ENCODE measurements around the gene SETX.
A peak's percentile ranks its signal among the peaks of the same experiment; 100 is the strongest.
"Not testable (repeated sequence)": the region's sequence is repeated elsewhere in the genome, so short reads cannot be mapped to it uniquely, and the experiment has no call there.

SETX gene

DNA sequence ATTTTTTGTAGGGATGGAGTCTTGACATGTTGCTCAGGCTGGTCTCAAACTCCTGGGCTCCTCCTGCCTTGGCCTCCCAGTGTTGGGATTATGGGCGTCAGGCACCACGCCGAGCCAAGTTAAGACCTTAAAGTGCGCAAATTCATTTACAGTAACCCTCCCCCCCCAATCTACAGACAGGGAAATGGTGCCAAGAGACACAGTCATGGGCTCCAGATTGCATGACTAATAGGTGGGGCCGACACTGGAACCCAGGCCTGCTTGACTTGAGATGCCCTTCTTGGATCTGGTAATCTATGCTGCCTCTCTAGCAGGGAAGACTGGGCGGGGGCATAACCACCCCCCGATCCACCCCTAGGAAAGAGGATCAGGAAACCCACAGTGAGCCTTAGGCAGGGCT is 32.3 kb upstream of the SETX start:
- POLR2A ChIA-PET (ENCODE audit: low non-redundant PET), result no interaction called here
- peak overlapping the region; percentile 6; the same call in 1 of the 2 replicates for H3K27ac ChIP-seq
- TF ChIP-seq, protein P1, sequence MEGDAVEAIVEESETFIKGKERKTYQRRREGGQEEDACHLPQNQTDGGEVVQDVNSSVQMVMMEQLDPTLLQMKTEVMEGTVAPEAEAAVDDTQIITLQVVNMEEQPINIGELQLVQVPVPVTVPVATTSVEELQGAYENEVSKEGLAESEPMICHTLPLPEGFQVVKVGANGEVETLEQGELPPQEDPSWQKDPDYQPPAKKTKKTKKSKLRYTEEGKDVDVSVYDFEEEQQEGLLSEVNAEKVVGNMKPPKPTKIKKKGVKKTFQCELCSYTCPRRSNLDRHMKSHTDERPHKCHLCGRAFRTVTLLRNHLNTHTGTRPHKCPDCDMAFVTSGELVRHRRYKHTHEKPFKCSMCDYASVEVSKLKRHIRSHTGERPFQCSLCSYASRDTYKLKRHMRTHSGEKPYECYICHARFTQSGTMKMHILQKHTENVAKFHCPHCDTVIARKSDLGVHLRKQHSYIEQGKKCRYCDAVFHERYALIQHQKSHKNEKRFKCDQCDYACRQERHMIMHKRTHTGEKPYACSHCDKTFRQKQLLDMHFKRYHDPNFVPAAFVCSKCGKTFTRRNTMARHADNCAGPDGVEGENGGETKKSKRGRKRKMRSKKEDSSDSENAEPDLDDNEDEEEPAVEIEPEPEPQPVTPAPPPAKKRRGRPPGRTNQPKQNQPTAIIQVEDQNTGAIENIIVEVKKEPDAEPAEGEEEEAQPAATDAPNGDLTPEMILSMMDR (conservative IDR thresholded peaks at IDR 0.05; ENCODE audit: low read depth), result no peak
- CTCF ChIA-PET, result no interaction called here
- no peak for DNase-seq (ENCODE audit: low spot score)

DNA sequence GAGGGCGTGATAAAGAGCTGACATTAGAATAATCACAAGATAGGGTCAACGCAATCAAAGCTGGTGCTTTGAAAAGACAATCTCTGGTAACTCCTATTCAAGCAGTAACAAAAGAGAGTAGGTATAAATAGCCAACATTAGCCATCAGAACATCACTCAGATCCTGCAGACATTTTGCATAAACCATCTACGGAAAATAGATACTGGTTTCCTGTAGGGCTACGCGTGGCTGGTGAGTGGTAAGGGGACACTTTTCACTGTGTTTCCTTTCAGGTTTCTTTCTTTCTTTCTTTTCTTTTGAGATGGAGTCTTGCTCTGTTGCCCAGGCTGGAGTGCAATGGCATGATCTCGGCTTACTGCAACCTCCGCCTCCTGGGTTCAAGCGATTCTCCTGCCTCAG is 29.6 kb upstream of the SETX start:
- no peak for DNase-seq (ENCODE audit: low spot score)
- POLR2A ChIA-PET (ENCODE audit: low non-redundant PET), result no interaction called here
- TF ChIP-seq, protein P1 (conservative IDR thresholded peaks at IDR 0.05; ENCODE audit: low read depth), result no peak
- H3K27ac ChIP-seq, result no peak overlapping the region
- CTCF ChIA-PET, result interaction anchor here (0.6 kb wide), 2 partner anchors 190 to 468 kb away, joined by 4 to 5 read pairs; no protein-coding TSS in a partner anchor

DNA sequence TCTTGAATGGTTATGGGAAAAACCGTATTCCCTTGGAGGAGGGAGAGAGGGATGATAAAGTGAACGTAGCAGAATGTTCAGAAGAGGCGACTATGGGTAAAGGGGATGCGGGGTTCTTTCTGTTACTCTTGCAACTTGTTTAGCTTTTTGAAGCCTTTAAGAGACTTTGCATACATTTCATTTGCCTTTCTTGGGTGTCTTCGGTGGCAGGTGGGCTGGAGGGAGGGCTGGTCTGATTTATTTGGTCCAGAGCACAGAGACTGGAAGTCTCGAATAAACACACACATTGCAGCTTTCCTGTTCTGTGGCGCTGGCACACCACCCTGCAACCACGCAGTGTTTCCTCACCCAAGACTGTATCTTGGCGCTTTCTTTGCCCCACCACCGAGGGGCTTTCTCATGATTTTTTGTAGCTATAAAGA is 28.7 kb upstream of the SETX start:
- TF ChIP-seq, protein P1 (conservative IDR thresholded peaks at IDR 0.05; ENCODE audit: low read depth), result no peak
- H3K27ac ChIP-seq, result no peak overlapping the region
- no peak for DNase-seq (ENCODE audit: low spot score)
- ChIA-PET CTCF (interaction anchor here (0.6 kb wide), 1 partner anchor 1226 kb away, joined by 3 read pairs; no protein-coding TSS in a partner anchor), POLR2A (ENCODE audit: low non-redundant PET) (no interaction called here)

DNA sequence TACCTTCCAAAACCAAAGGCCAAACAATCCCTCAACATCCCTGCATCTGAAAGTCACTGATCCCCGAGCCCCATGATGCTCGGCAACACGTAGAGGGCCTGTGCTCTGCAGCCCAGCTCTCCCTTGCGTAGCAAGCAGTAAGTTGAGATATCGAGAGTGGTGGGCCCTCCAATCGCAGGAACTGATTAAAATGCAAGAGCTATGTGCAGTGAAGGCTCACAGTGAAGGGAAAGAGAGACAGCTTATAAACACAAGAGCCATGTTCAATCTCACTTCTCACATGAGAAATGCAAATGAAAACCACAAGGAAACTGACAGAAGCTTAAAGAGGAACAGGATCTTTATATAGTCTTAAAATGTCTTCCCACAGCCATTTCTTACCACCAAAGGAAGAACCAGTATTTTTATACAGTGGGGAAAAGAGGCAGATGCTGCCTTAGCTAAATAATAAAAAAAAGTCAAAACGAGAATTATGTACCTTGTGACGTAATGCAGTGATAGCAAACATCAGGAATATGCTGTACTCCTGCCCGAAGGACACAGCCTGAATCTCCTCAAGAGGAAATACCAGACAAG is 27.3 kb upstream of the SETX start:
- ChIA-PET CTCF (interaction anchor here (0.5 to 0.6 kb wide), 2 partner anchors 39 to 193 kb away, joined by 4 to 5 read pairs; no protein-coding TSS in a partner anchor), POLR2A (ENCODE audit: low non-redundant PET) (no interaction called here)
- no peak overlapping the region for H3K27ac ChIP-seq
- DNase-seq (ENCODE audit: low spot score), result no peak
- TF ChIP-seq, protein P1 (conservative IDR thresholded peaks at IDR 0.05; ENCODE audit: low read depth), result no peak

DNA sequence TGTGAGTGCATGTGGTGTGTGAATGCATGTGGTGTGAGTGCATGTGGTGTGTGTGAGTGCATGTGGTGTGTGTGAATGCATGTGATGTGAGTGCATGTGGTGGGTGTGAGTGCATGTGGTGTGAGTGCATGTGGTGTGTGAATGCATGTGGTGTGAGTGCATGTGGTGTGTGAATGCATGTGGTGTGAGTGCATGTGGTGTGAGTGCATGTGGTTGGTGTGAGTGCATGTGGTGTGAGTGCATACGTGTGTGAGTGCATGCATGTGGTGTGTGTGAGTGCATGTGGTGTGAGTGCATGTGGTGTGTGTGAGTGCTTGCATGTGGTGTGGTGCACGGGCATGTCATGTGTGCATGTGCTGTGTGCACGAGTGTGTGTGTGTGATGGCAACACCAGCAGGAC is 23.6 kb upstream of the SETX start:
- POLR2A ChIA-PET (ENCODE audit: low non-redundant PET); H3K27ac ChIP-seq; DNase-seq (ENCODE audit: low spot score); CTCF ChIA-PET: not testable (repeated sequence)

DNA sequence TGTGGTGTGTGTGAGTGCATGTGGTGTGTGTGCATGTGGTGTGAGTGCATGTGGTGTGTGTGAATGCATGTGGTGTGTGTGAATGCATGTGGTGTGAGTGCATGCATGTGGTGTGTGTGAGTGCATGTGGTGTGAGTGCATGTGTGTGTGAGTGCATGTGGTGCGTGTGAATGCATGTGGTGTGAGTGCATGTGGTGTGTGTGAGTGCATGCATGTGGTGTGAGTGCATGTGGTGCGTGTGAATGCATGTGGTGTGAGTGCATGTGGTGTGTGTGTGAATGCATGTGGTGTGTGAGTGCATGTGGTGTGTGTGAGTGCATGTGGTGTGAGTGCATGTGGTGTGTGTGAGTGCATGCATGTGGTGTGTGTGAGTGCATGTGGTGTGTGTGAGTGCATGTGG is 23.0 kb upstream of the SETX start:
- CTCF ChIA-PET; POLR2A ChIA-PET (ENCODE audit: low non-redundant PET); H3K27ac ChIP-seq; DNase-seq (ENCODE audit: low spot score): not testable (repeated sequence)

DNA sequence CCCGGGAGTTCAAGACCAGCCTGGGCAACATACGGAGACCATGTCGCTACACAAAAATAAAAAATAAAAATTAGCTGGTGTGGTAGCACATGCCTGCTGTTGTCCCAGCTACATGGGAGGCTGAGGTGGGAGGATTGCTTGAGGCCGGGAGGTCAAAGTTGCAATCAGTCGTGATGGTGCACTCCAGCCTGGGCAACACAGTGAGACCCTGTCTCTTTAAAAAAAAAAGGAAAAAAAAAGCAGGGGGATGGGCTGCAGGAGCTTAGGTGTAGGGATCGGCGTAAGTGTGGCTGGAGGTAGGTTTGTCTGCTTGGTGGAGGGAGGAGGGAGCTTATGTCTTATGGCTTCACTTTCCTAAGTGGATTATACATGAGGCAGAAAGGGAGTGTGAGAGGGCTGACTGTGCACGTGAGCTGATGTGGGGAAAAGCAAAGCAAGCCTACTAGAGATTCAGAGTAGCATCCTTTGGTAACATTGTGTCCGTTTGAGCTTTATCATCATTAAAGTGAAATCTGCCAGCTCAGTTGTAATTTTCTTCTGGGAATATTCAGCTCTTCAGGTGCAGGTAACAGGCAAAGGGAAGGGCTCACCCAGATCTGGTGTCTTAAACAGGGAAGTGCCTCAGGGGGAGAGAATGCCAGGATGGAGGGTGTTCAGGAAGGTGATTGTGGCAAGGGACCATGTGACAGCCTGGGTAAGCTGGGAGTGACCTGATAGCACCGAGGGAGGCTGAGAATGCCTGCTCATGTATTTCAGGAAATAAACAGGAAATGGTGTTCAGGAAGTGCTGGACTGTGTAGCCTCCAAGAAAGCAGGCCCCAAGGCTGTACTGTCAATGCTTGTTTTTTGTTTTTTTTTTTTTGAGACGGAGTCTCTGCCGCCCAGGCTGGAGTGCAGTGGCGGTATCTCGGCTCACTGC is 17.6 kb upstream of the SETX start:
- ChIA-PET POLR2A (ENCODE audit: low non-redundant PET) (interaction anchor here (0.7 to 1.2 kb wide), 2 partner anchors 25 to 300 kb away, joined by 3 to 4 read pairs; no protein-coding TSS in a partner anchor), CTCF (interaction anchor here (0.5 to 0.6 kb wide), 6 partner anchors 15 to 610 kb away, joined by 3 to 7 read pairs (median 3); no protein-coding TSS in a partner anchor)
- peak overlapping the region; percentile 5; the same call in 1 of the 2 replicates for H3K27ac ChIP-seq
- TF ChIP-seq, protein P1 (conservative IDR thresholded peaks at IDR 0.05; ENCODE audit: low read depth), result no peak
- DNase-seq (ENCODE audit: low spot score), result no peak
